H9 (cell line): ENCODE data around the gene HDAC5. TPM values are rescaled to one million over a fixed set of nuclear protein-coding genes. Genes with fewer than 3 reads are reported as not detected.

Experiments used
- DNase-seq: peaks from one replicate; pipeline ENCODE4 v3.0.0-alpha.2; 2017
- H2AFZ ChIP-seq: one replicate; pipeline ENCODE4 v1.6.1; 2013; ENCODE audit warnings: mild to moderate bottlenecking, low read length, control low read depth, moderate library complexity
- H2AK5ac ChIP-seq: 2 replicates; pipeline ENCODE4 v1.6.1; 2013; ENCODE audit warnings: low read length, control low read depth, mixed read lengths; ENCODE audit not compliant: insufficient read length
- H2BK120ac ChIP-seq: one replicate; pipeline ENCODE4 v1.6.1; 2013; ENCODE audit warnings: low read depth, mild to moderate bottlenecking, low read length, control low read depth, inconsistent platforms; ENCODE audit not compliant: poor library complexity, severe bottlenecking
- H2BK12ac ChIP-seq: 2 replicates; pipeline ENCODE4 v1.6.1; 2013; ENCODE audit warnings: low read length, control low read depth, mixed read lengths, low read depth; ENCODE audit not compliant: insufficient read length
- H2BK15ac ChIP-seq: 2 replicates; pipeline ENCODE4 v1.6.1; 2013; ENCODE audit warnings: low read depth, low read length, control low read depth
- H2BK20ac ChIP-seq: one replicate; pipeline ENCODE4 v1.6.1; 2013; ENCODE audit warnings: low read depth, mild to moderate bottlenecking, low read length, control low read depth, inconsistent platforms; ENCODE audit not compliant: poor library complexity, severe bottlenecking
- H2BK5ac ChIP-seq: 2 replicates; pipeline ENCODE4 v1.6.1; 2013; ENCODE audit warnings: low read length, control low read depth, mixed read lengths; ENCODE audit not compliant: insufficient read length
- H3K14ac ChIP-seq: 2 replicates; pipeline ENCODE4 v1.6.1; 2013; ENCODE audit warnings: low read length, control low read depth; ENCODE audit not compliant: insufficient read depth
- H3K18ac ChIP-seq: 2 replicates; pipeline ENCODE4 v1.6.1; 2013; ENCODE audit warnings: low read depth, mild to moderate bottlenecking, mixed read lengths, low read length, control low read depth; ENCODE audit not compliant: insufficient read length
- H3K23ac ChIP-seq: 2 replicates; pipeline ENCODE4 v1.6.1; 2013; ENCODE audit warnings: low read length, control low read depth, mixed read lengths, low read depth; ENCODE audit not compliant: insufficient read length
- H3K23me2 ChIP-seq: 2 replicates; pipeline ENCODE4 v1.6.1; 2013; ENCODE audit warnings: low read depth, mild to moderate bottlenecking, mixed read lengths, low read length, control low read depth; ENCODE audit not compliant: insufficient read length, poor library complexity, severe bottlenecking
- H3K27ac ChIP-seq: 2 replicates; pipeline ENCODE4 v1.5.1; 2013; ENCODE audit warnings: low read length, control low read depth, mixed read lengths, low read depth; ENCODE audit not compliant: insufficient read length
- H3K27me3 ChIP-seq: 2 replicates; pipeline ENCODE4 v1.6.1; 2013; ENCODE audit warnings: low read length, control low read depth, inconsistent platforms; ENCODE audit not compliant: insufficient read depth
- H3K4ac ChIP-seq: 2 replicates; pipeline ENCODE4 v1.6.1; 2013; ENCODE audit warnings: low read depth, mild to moderate bottlenecking, control low read depth, inconsistent platforms, low read length, moderate library complexity
- H3K4me1 ChIP-seq: 2 replicates; pipeline ENCODE4 v1.6.1; 2013; ENCODE audit warnings: low read length, control low read depth, inconsistent platforms; ENCODE audit not compliant: insufficient read depth
- H3K4me2 ChIP-seq: 2 replicates; pipeline ENCODE4 v1.6.1; 2013; ENCODE audit warnings: low read length, control low read depth, mixed read lengths; ENCODE audit not compliant: insufficient read length, insufficient read depth
- H3K56ac ChIP-seq: 2 replicates; pipeline ENCODE4 v1.6.1; 2013; ENCODE audit warnings: low read depth, mild to moderate bottlenecking, mixed read lengths, low read length, control low read depth; ENCODE audit not compliant: insufficient read length
- H3K79me1 ChIP-seq: 2 replicates; pipeline ENCODE4 v1.6.1; 2013; ENCODE audit warnings: low read depth, mild to moderate bottlenecking, moderate library complexity, low read length, control low read depth, inconsistent platforms; ENCODE audit not compliant: insufficient read depth, poor library complexity, severe bottlenecking
- H3K79me2 ChIP-seq: 2 replicates; pipeline ENCODE4 v1.6.1; 2013; ENCODE audit warnings: low read length, control low read depth, inconsistent platforms; ENCODE audit not compliant: insufficient read depth
- H3K9ac ChIP-seq: 2 replicates; pipeline ENCODE4 v1.6.1; 2013; ENCODE audit warnings: low read length, control low read depth, mixed read lengths; ENCODE audit not compliant: insufficient read length; ENCODE audit errors: extremely low read depth
- H3K9me3 ChIP-seq: one replicate; pipeline ENCODE4 v1.6.1; 2013; ENCODE audit warnings: low read depth, low read length, inconsistent platforms; ENCODE audit not compliant: control insufficient read depth
- H3T11ph ChIP-seq: one replicate; pipeline ENCODE4 v1.6.1; 2013; ENCODE audit warnings: mild to moderate bottlenecking, low read length, control low read depth, inconsistent platforms
- H4K20me1 ChIP-seq: one replicate; pipeline ENCODE4 v1.6.1; 2013; ENCODE audit not compliant: control insufficient read depth, insufficient read length, insufficient read depth
- H4K5ac ChIP-seq: 2 replicates; pipeline ENCODE4 v1.6.1; 2013; ENCODE audit warnings: low read depth, mild to moderate bottlenecking, mixed read lengths, low read length, control low read depth; ENCODE audit not compliant: insufficient read length
- H4K8ac ChIP-seq: replicated peaks from 2 replicates; pipeline ENCODE4 v1.6.1; 2013; ENCODE audit warnings: low read length, control low read depth, mixed read lengths, low read depth; ENCODE audit not compliant: insufficient read length
- H4K91ac ChIP-seq: 2 replicates; pipeline ENCODE4 v1.6.1; 2013; ENCODE audit warnings: low read depth, mild to moderate bottlenecking, moderate library complexity, mixed read lengths, low read length, control low read depth; ENCODE audit not compliant: insufficient read length
- H3K27ac Mint-ChIP-seq, 3 experiments: 2 replicates in 2 of 3; 3 replicates in 1 of 3; pipeline ENCODE4 v1.8.0; 2020 to 2021; ENCODE audit warnings: mixed read lengths in 3 of 3, mild to moderate bottlenecking in 1 of 3, moderate library complexity in 1 of 3
- H3K27me3 Mint-ChIP-seq: 2 replicates; pipeline ENCODE4 v1.8.0; 2021; ENCODE audit warnings: low read depth, mild to moderate bottlenecking, moderate library complexity, mixed read lengths
- H3K36me3 Mint-ChIP-seq, 3 experiments: 2 replicates in 2 of 3; 3 replicates in 1 of 3; pipeline ENCODE4 v1.8.0; 2020 to 2021; ENCODE audit warnings: low read depth in 3 of 3, mixed read lengths in 3 of 3; ENCODE audit not compliant: insufficient read depth in 1 of 3
- H3K4me1 Mint-ChIP-seq, 2 experiments: 2 replicates each; pipeline ENCODE4 v1.8.0; 2020; ENCODE audit warnings: mixed read lengths in 2 of 2
- H3K4me3 Mint-ChIP-seq, 2 experiments: 2 replicates in 1 of 2; 3 replicates in 1 of 2; pipeline ENCODE4 v1.8.0; 2020 to 2021; ENCODE audit warnings: mild to moderate bottlenecking in 2 of 2, mixed read lengths in 2 of 2, moderate library complexity in 1 of 2
- H3K9me3 Mint-ChIP-seq, 2 experiments: 2 replicates in 1 of 2; 3 replicates in 1 of 2; pipeline ENCODE4 v1.8.0; 2020; ENCODE audit warnings: mild to moderate bottlenecking in 2 of 2, mixed read lengths in 2 of 2, moderate library complexity in 1 of 2
- WGBS: extraction: QIAGEN DNeasy Blood & Tissue Kit; methylation state at CpG from one replicate; pipeline ENCODE4 v1.1.7; 2013; ENCODE audit warnings: missing lambda C conversion rate, low lambda C conversion rate, mixed read lengths; ENCODE audit not compliant: insufficient read length; ENCODE audit errors: extremely low coverage; 5-methylcytosine and 5-hydroxymethylcytosine counted together
- total RNA-seq: library from RNA; stranded (reverse); gene quantifications from 2 replicates; pipeline ENCODE4 v1.2.1, GENCODE V29; 2021
- TF ChIP-seq, protein P1 (sequence below): fragments of 200-600 bp; sonication (generic); conservative IDR thresholded peaks from 3 replicates; pipeline ENCODE4 v1.8.0; 2021; ENCODE audit warnings: antibody characterized with exemption, mild to moderate bottlenecking

HDAC5 gene
- total RNA-seq, 1 experiment from 2014 or later, result 39.5 TPM

DNA sequence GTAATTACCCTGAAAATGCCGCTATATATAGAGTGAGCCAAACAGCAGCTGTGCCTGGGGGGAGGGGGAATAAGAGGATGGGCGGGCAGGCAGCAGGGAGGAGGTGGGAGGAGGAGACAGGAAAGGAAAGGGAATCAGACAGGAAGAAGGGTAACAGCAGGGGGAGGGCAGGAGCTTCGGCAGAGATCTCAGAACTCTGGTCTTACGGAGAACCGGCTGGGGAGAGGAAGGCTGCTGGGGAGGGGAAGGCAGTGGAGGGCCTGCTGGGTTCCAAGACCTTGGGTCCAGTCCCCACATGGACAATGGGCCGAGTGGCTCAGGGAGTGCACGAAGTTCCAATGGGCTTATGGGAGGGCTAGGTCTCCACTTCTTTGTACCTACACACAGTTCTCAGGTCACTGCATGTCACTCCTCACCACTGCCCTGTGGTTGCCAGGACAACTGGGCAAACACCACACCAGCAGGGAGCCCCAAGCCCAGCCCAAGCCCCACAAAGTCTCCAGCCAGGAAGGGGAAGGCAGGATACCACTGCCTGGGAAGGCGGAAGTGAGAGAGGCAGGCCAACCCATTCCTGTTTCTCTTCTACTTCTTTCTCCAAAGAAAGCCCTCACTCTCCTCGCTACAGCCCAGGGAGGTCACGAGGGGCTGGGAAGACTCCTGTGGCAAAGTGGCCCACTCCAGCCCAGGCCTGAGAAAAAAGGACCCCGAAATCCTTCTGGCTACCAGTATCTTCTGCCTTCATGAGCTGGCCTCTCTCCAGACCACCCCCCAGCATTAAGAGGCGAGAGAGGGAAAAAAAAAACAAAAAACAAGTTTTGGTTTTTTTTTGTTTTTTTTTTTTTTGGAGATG is 27.6 kb downstream of the HDAC5 start:
- Histone ChIP-seq H3K18ac (peak overlapping the region; percentile 96), H3K27ac (peak overlapping the region; percentile 63), H3T11ph (no peak overlapping the region), H4K8ac (no peak overlapping the region), H4K91ac (no peak overlapping the region), H3K4me2 (peak overlapping the region; percentile 60), H3K14ac (peak overlapping the region; percentile 98), H2AK5ac (no peak overlapping the region), H3K23ac (no peak overlapping the region), H3K4ac (no peak overlapping the region; the same call in 1 of the 2 replicates), H3K79me2 (no peaks in the 10 kb centered on the region), H3K9me3 (no peaks in the 10 kb centered on the region), H2BK20ac (no peak overlapping the region), H3K9ac (no peak overlapping the region), H4K5ac (no peak overlapping the region), H2AFZ (no peak overlapping the region), H3K4me1 (no peaks in the 10 kb centered on the region; the same call in 1 of the 2 replicates), H3K27me3 (no peaks in the 10 kb centered on the region), H3K56ac (no peak overlapping the region), H2BK15ac (no peak overlapping the region), H3K79me1 (no peaks in the 10 kb centered on the region), H2BK120ac (no peak overlapping the region), H2BK12ac (no peak overlapping the region), H4K20me1 (no peaks in the 10 kb centered on the region), H3K23me2 (peaks cover 7% of the 10 kb centered on the region), H2BK5ac (peak overlapping the region; percentile 18)
- peak; percentile 98 for DNase-seq
- Mint-ChIP-seq H3K4me1 (peaks cover 12 to 30% of the 10 kb centered on the region in 2 experiments), H3K27ac (peak overlapping the region; percentile 100), H3K4me3 (peak overlapping the region; percentile 62 to 85), H3K9me3 (no peaks in the 10 kb centered on the region), H3K36me3 (peaks cover 11 to 13% (median 11%) of the 10 kb centered on the region in 3 experiments; a peak in 6 of 7 replicates), H3K27me3 (no peaks in the 10 kb centered on the region)
- WGBS, result no CpG with 5 or more reads among the region's 12 CpGs
- TF ChIP-seq, protein P1, sequence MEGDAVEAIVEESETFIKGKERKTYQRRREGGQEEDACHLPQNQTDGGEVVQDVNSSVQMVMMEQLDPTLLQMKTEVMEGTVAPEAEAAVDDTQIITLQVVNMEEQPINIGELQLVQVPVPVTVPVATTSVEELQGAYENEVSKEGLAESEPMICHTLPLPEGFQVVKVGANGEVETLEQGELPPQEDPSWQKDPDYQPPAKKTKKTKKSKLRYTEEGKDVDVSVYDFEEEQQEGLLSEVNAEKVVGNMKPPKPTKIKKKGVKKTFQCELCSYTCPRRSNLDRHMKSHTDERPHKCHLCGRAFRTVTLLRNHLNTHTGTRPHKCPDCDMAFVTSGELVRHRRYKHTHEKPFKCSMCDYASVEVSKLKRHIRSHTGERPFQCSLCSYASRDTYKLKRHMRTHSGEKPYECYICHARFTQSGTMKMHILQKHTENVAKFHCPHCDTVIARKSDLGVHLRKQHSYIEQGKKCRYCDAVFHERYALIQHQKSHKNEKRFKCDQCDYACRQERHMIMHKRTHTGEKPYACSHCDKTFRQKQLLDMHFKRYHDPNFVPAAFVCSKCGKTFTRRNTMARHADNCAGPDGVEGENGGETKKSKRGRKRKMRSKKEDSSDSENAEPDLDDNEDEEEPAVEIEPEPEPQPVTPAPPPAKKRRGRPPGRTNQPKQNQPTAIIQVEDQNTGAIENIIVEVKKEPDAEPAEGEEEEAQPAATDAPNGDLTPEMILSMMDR, result peak; percentile 9; the same call in 1 of the 3 replicates
